ENCODE data around the gene TMEM270.

The TMEM270 gene

GRCh38 chr7:73856941-73857340 is 4.0 kb upstream of the TMEM270 start:
- H3F3A ChIP-seq (ENCODE audit: insufficient read depth), result no peaks in the 10 kb centered on the region
- no peaks in the 10 kb centered on the region for H4K20me1 ChIP-seq (ENCODE audit: low read depth, low read length)

GRCh38 chr7:73858807-73859206 is 2.2 kb upstream of the TMEM270 start:
- H3K36me3 ChIP-seq (ENCODE audit: low read length), result no peaks in the 10 kb centered on the region
- no peak overlapping the region for H3K4me3 ChIP-seq (ENCODE audit: insufficient read depth, low read length, poor library complexity, severe bottlenecking)
- no peaks in the 10 kb centered on the region for H3K9me2 ChIP-seq (replicated peaks; ENCODE audit: insufficient read depth, low read length)
- H3K9ac ChIP-seq (ENCODE audit: low read length), result no peak overlapping the region
- H3F3A ChIP-seq (ENCODE audit: insufficient read depth), result no peaks in the 10 kb centered on the region
- no peak overlapping the region for H3K27ac ChIP-seq (ENCODE audit: low read depth, low read length)
- H3K27me3 ChIP-seq (ENCODE audit: low read length), result no peaks in the 10 kb centered on the region
- H2AFZ ChIP-seq (ENCODE audit: low read depth, low read length, severe bottlenecking), result no peak overlapping the region
- no peak for TF ChIP-seq EZH2phosphoT487 (conservative IDR thresholded peaks at IDR 0.05; ENCODE audit: low read length)
- no peak for TF ChIP-seq CTCF (IDR thresholded peaks at IDR 0.05; ENCODE audit: insufficient read depth, low read length, poor library complexity, severe bottlenecking)
- H3K79me2 ChIP-seq (ENCODE audit: insufficient read depth, low read length), result no peaks in the 10 kb centered on the region
- no peak overlapping the region for H3K4me2 ChIP-seq (ENCODE audit: low read depth, low read length, poor library complexity, severe bottlenecking)
- H3K9me3 ChIP-seq (ENCODE audit: insufficient read depth, low read length), result no peaks in the 10 kb centered on the region
- no peaks in the 10 kb centered on the region for H4K20me1 ChIP-seq (ENCODE audit: low read depth, low read length)

More at GRCh38 chr7:73856941-73857340, 4.0 kb upstream of the TMEM270 start:
- Histone ChIP-seq H3K4me3 (ENCODE audit: insufficient read depth, low read length, poor library complexity, severe bottlenecking) (no peak overlapping the region), H3K27me3 (ENCODE audit: low read length) (no peaks in the 10 kb centered on the region), H3K9me3 (ENCODE audit: insufficient read depth, low read length) (no peaks in the 10 kb centered on the region), H3K9me2 (replicated peaks; ENCODE audit: insufficient read depth, low read length) (no peaks in the 10 kb centered on the region), H3K36me3 (ENCODE audit: low read length) (no peaks in the 10 kb centered on the region), H3K9ac (ENCODE audit: low read length) (no peak overlapping the region), H3K4me2 (ENCODE audit: low read depth, low read length, poor library complexity, severe bottlenecking) (no peak overlapping the region), H3K27ac (ENCODE audit: low read depth, low read length) (no peak overlapping the region), H2AFZ (ENCODE audit: low read depth, low read length, severe bottlenecking) (no peak overlapping the region), H3K79me2 (ENCODE audit: insufficient read depth, low read length) (no peaks in the 10 kb centered on the region)
- no peak for TF ChIP-seq EZH2phosphoT487 (conservative IDR thresholded peaks at IDR 0.05; ENCODE audit: low read length)
- TF ChIP-seq CTCF (IDR thresholded peaks at IDR 0.05; ENCODE audit: insufficient read depth, low read length, poor library complexity, severe bottlenecking), result no peak

- Histone ChIP-seq H3K36me3 (ENCODE audit: low read length) (no peaks in the 10 kb centered on the region), H3K27me3 (ENCODE audit: low read length) (no peaks in the 10 kb centered on the region), H3K9me2 (replicated peaks; ENCODE audit: insufficient read depth, low read length) (no peaks in the 10 kb centered on the region), H3K9ac (ENCODE audit: low read length) (no peak overlapping the region), H3K9me3 (ENCODE audit: insufficient read depth, low read length) (no peaks in the 10 kb centered on the region), H3K4me2 (ENCODE audit: low read depth, low read length, poor library complexity, severe bottlenecking) (no peak overlapping the region), H3K27ac (ENCODE audit: low read depth, low read length) (no peak overlapping the region), H3F3A (ENCODE audit: insufficient read depth) (no peaks in the 10 kb centered on the region), H4K20me1 (ENCODE audit: low read depth, low read length) (no peaks in the 10 kb centered on the region), H3K4me3 (ENCODE audit: insufficient read depth, low read length, poor library complexity, severe bottlenecking) (no peak overlapping the region), H3K79me2 (ENCODE audit: insufficient read depth, low read length) (no peaks in the 10 kb centered on the region), H2AFZ (ENCODE audit: low read depth, low read length, severe bottlenecking) (no peak overlapping the region)
- no peak for TF ChIP-seq EZH2phosphoT487 (conservative IDR thresholded peaks at IDR 0.05; ENCODE audit: low read length)
- TF ChIP-seq CTCF (IDR thresholded peaks at IDR 0.05; ENCODE audit: insufficient read depth, low read length, poor library complexity, severe bottlenecking), result no peak
Observed at GRCh38 chr7:73861305-73861704, 346 bp downstream of the TMEM270 start.
